MM.1S (cell line): ENCODE results near the gene TYMS.
"Not testable (repeated sequence)": the region's sequence is repeated elsewhere in the genome, so short reads cannot be mapped to it uniquely, and the experiment has no call there.

ENCODE experiments used
- DNase-seq: peaks from one replicate; pipeline ENCODE4 v3.0.0-alpha.2; 2015
- H2AFZ ChIP-seq: fragments of 300-600 bp; sonication (generic); 2 replicates; pipeline ENCODE4 v1.6.0; 2016; ENCODE audit warnings: antibody characterized with exemption, low read length
- H3F3A ChIP-seq: fragments of 300-600 bp; sonication (generic); 2 replicates; pipeline ENCODE4 v1.6.1; 2016; ENCODE audit warnings: mild to moderate bottlenecking, antibody characterized with exemption, low read length, moderate library complexity, mixed read lengths; ENCODE audit not compliant: insufficient read depth
- H3K27ac ChIP-seq: fragments of 300-600 bp; sonication (generic); 2 replicates; pipeline ENCODE4 v1.5.1; 2016; ENCODE audit warnings: mild to moderate bottlenecking, low read length
- H3K27me3 ChIP-seq: fragments of 300-600 bp; sonication (generic); replicated peaks from 2 replicates; pipeline ENCODE4 v1.6.0; 2016; ENCODE audit warnings: low read length; ENCODE audit not compliant: insufficient read depth
- H3K36me3 ChIP-seq: fragments of 300-600 bp; sonication (generic); replicated peaks from 2 replicates; pipeline ENCODE4 v1.6.1; 2016; ENCODE audit warnings: mild to moderate bottlenecking, low read length, mixed read lengths; ENCODE audit not compliant: insufficient read depth
- H3K4me1 ChIP-seq: fragments of 300-600 bp; sonication (generic); 2 replicates; pipeline ENCODE4 v1.6.1; 2016; ENCODE audit warnings: low read length, mixed read lengths
- H3K4me2 ChIP-seq: fragments of 300-600 bp; sonication (generic); 2 replicates; pipeline ENCODE4 v1.6.0; 2016; ENCODE audit warnings: low read depth, low read length
- H3K4me3 ChIP-seq: fragments of 300-600 bp; sonication (generic); 2 replicates; pipeline ENCODE4 v1.5.1; 2016; ENCODE audit warnings: low read length, mixed read lengths
- H3K79me2 ChIP-seq: fragments of 300-600 bp; sonication (generic); 2 replicates; pipeline ENCODE4 v1.6.1; 2016; ENCODE audit warnings: mixed run types, low read length, mixed read lengths
- H3K9ac ChIP-seq: fragments of 300-600 bp; sonication (generic); 2 replicates; pipeline ENCODE4 v1.6.1; 2016; ENCODE audit warnings: low read length, mixed read lengths
- H3K9me2 ChIP-seq: fragments of 300-600 bp; sonication (generic); replicated peaks from 2 replicates; pipeline ENCODE4 v1.6.1; 2016; ENCODE audit warnings: mild to moderate bottlenecking, low read length, mixed read lengths; ENCODE audit not compliant: insufficient read depth
- H3K9me3 ChIP-seq: fragments of 300-600 bp; sonication (generic); replicated peaks from 2 replicates; pipeline ENCODE4 v1.6.1; 2016; ENCODE audit warnings: mild to moderate bottlenecking, low read length, mixed read lengths; ENCODE audit not compliant: insufficient read depth
- H4K20me1 ChIP-seq: fragments of 300-600 bp; sonication (generic); 2 replicates; pipeline ENCODE4 v1.6.1; 2016; ENCODE audit warnings: mild to moderate bottlenecking, low read length, moderate library complexity, mixed read lengths; ENCODE audit not compliant: insufficient read depth
- CTCF ChIP-seq: fragments of 300-600 bp; sonication (generic); IDR thresholded peaks from 2 replicates; pipeline ENCODE4 v1.5.1; 2016; ENCODE audit warnings: antibody characterized with exemption, low read length, mixed read lengths
- EZH2 ChIP-seq: fragments of 300-600 bp; sonication (generic); optimal IDR thresholded peaks from 2 replicates; pipeline ENCODE3; 2017; ENCODE audit warnings: low read depth, mild to moderate bottlenecking, antibody characterized with exemption, low read length, mixed read lengths
- EZH2phosphoT487 ChIP-seq: fragments of 300-600 bp; sonication (generic); IDR thresholded peaks from 2 replicates; pipeline ENCODE4 v1.6.1; 2018; ENCODE audit warnings: antibody characterized with exemption, low read length

The TYMS gene

DNA sequence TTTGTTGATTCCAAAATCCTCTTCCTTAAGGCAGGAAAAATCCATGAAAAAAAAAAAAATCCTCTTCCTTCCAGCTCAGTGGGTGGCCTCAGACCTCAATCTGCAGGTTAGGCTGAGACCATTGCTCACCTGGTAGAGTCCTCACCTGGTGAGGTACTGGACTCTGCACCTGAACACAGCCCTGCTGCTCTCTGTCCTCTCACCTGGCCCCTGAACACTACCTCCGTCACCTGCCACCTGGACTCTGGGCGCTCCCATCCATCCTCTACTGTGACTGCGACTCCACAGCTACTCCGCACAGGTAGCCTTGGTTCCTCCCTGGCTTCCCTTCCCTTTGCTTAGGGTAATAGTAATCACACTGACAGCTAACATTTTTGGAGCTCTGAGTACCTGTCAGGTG lies 22.1 kb downstream of the TYMS start:
- Histone ChIP-seq H3K9ac (no peak overlapping the region), H3K9me2 (no peaks in the 10 kb centered on the region), H3K27ac (no peak overlapping the region), H4K20me1 (no peaks in the 10 kb centered on the region), H3K79me2 (no peaks in the 10 kb centered on the region), H3K4me3 (no peak overlapping the region), H3K4me2 (no peak overlapping the region), H3K9me3 (no peaks in the 10 kb centered on the region), H3F3A (peaks cover 16% of the 10 kb centered on the region), H2AFZ (no peak overlapping the region), H3K36me3 (peaks cover 3% of the 10 kb centered on the region; the same call in 1 of the 2 replicates), H3K4me1 (no peaks in the 10 kb centered on the region), H3K27me3 (no peaks in the 10 kb centered on the region)
- DNase-seq: no peak
- TF ChIP-seq CTCF (no peak), EZH2 (no peak), EZH2phosphoT487 (no peak)

DNA sequence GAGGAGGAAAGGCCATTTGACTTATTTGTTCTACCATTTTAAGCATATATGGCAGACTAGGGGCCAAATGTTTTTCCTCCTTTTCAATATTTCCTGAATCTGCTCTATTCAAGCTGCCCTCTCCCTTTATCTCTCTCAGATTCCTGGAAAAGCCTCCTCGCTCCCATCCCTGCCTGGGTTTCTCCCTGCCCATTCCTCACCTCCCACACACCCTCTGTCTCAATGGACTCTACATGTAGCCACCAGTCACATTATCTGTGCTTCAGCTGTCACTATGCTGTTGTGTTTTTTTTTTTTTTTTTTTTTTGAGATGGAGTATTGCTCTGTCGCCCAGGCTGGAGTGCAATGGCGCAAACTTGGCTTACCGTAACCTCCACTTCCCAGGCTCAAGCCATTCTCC lies 22.9 kb downstream of the TYMS start:
- Histone ChIP-seq H3K27ac (no peak overlapping the region), H2AFZ (no peak overlapping the region), H3K36me3 (peaks cover 3% of the 10 kb centered on the region; the same call in 1 of the 2 replicates)

DNA sequence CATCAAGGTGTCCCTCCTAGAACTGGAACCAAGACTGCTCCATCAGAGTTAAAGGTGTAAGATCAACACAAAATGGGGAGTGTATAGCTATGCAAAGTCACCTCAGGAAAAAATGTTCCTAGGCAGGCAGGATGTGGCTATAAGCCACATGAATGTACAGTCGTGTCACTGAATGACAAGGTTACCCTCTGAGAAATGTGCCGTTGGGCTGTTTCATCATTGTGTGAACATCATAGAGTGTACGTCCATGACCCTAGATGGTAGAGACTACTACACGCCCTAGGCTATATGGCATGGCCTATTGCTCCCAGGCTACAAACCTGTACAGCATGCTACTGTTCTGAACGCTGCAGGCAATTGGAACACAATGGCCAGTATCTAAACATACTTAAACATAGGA lies 24.5 kb downstream of the TYMS start:
- no peaks in the 10 kb centered on the region for H3K79me2 ChIP-seq
- no peaks in the 10 kb centered on the region for H3K36me3 ChIP-seq
- H3K9ac ChIP-seq: no peak overlapping the region
- H2AFZ ChIP-seq: no peak overlapping the region
- TF ChIP-seq EZH2phosphoT487 (no peak), CTCF (no peak), EZH2 (no peak)
- peaks cover 5% of the 10 kb centered on the region; the same call in 1 of the 2 replicates for H3F3A ChIP-seq
- no peak for DNase-seq
- H3K4me3 ChIP-seq: no peak overlapping the region
- no peaks in the 10 kb centered on the region for H3K27me3 ChIP-seq
- H3K4me2 ChIP-seq: no peak overlapping the region
- H3K4me1 ChIP-seq: no peaks in the 10 kb centered on the region
- no peak overlapping the region for H3K27ac ChIP-seq
- no peaks in the 10 kb centered on the region for H3K9me2 ChIP-seq
- H4K20me1 ChIP-seq: no peaks in the 10 kb centered on the region
- no peaks in the 10 kb centered on the region for H3K9me3 ChIP-seq

More for the DNA sequence above, 22.9 kb downstream of the TYMS start:
- H3K9me2 ChIP-seq: no peaks in the 10 kb centered on the region
- H3K27me3 ChIP-seq: no peaks in the 10 kb centered on the region
- H3K9me3 ChIP-seq: no peaks in the 10 kb centered on the region
- no peaks in the 10 kb centered on the region for H3K79me2 ChIP-seq
- no peaks in the 10 kb centered on the region for H4K20me1 ChIP-seq
- TF ChIP-seq CTCF: no peak
- TF ChIP-seq EZH2: no peak
- no peak for TF ChIP-seq EZH2phosphoT487
- H3F3A ChIP-seq: peaks cover 13% of the 10 kb centered on the region
- H3K4me2 ChIP-seq: no peak overlapping the region
- no peaks in the 10 kb centered on the region for H3K4me1 ChIP-seq
- H3K9ac ChIP-seq: no peak overlapping the region
- no peak for DNase-seq
- H3K4me3 ChIP-seq: no peak overlapping the region

DNA sequence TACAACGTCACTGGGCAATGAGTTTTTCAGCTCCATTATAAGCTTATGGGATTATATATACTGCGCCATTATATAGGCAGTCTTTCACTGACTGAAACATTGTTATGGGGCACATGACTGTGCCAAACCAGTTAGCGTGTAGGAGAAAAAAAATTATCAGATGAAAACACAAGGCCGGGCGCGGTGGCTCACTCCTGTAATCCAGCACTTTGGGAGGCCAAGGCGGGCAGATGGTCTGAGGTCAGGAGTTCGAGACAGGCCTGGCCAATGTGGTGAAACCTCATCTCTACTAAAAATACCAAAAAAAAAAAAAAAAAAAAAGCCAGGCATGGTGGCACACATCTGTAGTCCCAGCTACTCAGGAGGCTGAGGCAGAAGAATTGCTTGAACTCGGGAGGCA lies 25.0 kb downstream of the TYMS start:
- H2AFZ ChIP-seq, H3K27me3 ChIP-seq, H3K9ac ChIP-seq, H3K9me3 ChIP-seq, H3K9me2 ChIP-seq, DNase-seq, H3F3A ChIP-seq, H4K20me1 ChIP-seq, H3K4me1 ChIP-seq, H3K36me3 ChIP-seq, H3K4me3 ChIP-seq, H3K4me2 ChIP-seq, H3K79me2 ChIP-seq, H3K27ac ChIP-seq: not testable (repeated sequence)
